Peyer's patch (tissue), 4 donors: ENCODE measurements around the gene B9D2. TPM values are rescaled to one million over a fixed set of nuclear protein-coding genes. Genes with fewer than 3 reads are reported as not detected.

Experiments
- DNase-seq, 3 donors: peaks; one replicate each; pipeline ENCODE4 v3.0.0-alpha.2; 2017 to 2019
- H3K27ac ChIP-seq, 4 donors: fragments of 200-600 bp; sonication (generic); one replicate each; pipeline ENCODE4 v1.5.1; 2016 to 2019
- H3K27me3 ChIP-seq, 2 donors: fragments of 200-600 bp; sonication (generic); one replicate each; pipeline ENCODE4 v1.5.1; 2019
- H3K36me3 ChIP-seq, 3 donors: fragments of 200-600 bp; sonication (generic); one replicate each; pipeline ENCODE4 v1.5.1; 2016 to 2019
- H3K4me1 ChIP-seq, 4 donors: fragments of 200-600 bp; sonication (generic); one replicate each; pipeline ENCODE4 v1.5.1; 2016 to 2019
- H3K4me3 ChIP-seq, 4 donors: fragments of 200-600 bp; sonication (generic); 1 replicate in 3 of 4; 2 replicates in 1 of 4; pipeline ENCODE4 v1.5.1; 2016 to 2019; ENCODE audit warnings: mild to moderate bottlenecking in 1 of 4
- H3K9me3 ChIP-seq, 4 donors: fragments of 200-600 bp; sonication (generic); one replicate each; pipeline ENCODE4 v1.5.1; 2016 to 2019; ENCODE audit warnings: mild to moderate bottlenecking in 1 of 4
- POLR2A ChIP-seq, 2 donors: fragments of 450-650 bp; IDR thresholded peaks; one replicate each; pipeline ENCODE4 v1.5.1; 2017; ENCODE audit warnings: antibody characterized with exemption in 2 of 2, mild to moderate bottlenecking in 2 of 2, moderate library complexity in 2 of 2
- total RNA-seq, 4 donors: library from RNA; depleted of rRNA; stranded (reverse); fragments of >200 nt; gene quantifications; one replicate each; pipeline ENCODE4 v1.1.0, GENCODE V29; 2016
- TF ChIP-seq, protein P1 (sequence below), 6 experiments: fragments of 450-650 bp in 4 of 6; fragments of 200-600 bp in 2 of 6; sonication (generic) in 1 of 6; IDR thresholded peaks; one replicate each; pipeline ENCODE4 v1.5.1; 2017 to 2019; ENCODE audit warnings: antibody characterized with exemption in 6 of 6, mild to moderate bottlenecking in 3 of 6, moderate library complexity in 1 of 6

B9D2 gene
- total RNA-seq, 4 donors from 2014 or later: 3.6 to 6.8 (median 3.8) TPM; not detected in 1

DNA sequence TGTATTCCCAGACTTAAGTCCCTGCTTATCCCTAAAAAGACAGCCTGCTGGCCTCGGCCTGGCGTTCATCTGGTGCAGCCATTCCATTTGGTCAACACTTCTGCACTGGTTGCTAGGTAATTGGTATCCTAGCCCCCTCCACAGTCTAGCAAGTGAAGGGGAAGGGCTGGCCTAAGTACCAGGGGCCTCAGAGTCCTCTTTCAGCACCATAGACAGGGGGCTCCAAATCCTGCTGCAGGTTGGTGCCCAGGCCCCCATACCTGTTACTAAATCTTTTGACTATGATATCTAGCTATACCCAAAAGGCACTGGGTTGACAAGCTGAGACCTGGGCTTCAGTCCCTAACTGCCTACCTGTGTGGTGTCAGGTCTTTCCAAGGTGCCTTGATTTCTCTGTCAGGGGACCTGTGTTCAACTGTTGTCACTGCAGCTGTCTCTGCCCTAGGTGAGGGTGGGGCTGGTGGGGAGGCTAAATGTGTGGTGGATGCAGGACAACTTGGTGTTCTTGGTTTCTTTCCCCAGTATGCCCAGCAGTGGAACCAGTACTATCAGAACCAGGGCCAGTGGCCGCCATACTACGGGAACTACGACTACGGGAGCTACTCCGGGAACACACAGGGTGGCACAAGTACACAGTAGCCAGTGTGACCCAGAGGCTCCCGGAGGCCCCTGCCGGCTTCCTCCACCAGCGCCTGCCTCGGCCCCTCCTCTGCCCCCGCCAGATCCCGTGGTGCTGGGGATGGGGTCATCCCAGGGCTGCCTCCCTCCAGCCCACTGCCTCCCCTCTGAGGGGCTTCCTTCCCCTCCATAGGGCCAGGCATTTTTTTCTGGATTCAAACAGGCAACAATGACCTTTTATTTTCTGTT is 57.8 kb downstream of the B9D2 start:
- Histone ChIP-seq H3K36me3 (peaks cover 0 to 55% (median 0%) of the 10 kb centered on the region in 3 donors), H3K9me3 (no peaks in the 10 kb centered on the region), H3K27ac (peak overlapping the region; percentile 47 to 97 (median 86)), H3K4me1 (peaks cover 0 to 24% (median 23%) of the 10 kb centered on the region in 4 donors), H3K4me3 (no peak overlapping the region), H3K27me3 (no peaks in the 10 kb centered on the region)
- TF ChIP-seq, protein P1, sequence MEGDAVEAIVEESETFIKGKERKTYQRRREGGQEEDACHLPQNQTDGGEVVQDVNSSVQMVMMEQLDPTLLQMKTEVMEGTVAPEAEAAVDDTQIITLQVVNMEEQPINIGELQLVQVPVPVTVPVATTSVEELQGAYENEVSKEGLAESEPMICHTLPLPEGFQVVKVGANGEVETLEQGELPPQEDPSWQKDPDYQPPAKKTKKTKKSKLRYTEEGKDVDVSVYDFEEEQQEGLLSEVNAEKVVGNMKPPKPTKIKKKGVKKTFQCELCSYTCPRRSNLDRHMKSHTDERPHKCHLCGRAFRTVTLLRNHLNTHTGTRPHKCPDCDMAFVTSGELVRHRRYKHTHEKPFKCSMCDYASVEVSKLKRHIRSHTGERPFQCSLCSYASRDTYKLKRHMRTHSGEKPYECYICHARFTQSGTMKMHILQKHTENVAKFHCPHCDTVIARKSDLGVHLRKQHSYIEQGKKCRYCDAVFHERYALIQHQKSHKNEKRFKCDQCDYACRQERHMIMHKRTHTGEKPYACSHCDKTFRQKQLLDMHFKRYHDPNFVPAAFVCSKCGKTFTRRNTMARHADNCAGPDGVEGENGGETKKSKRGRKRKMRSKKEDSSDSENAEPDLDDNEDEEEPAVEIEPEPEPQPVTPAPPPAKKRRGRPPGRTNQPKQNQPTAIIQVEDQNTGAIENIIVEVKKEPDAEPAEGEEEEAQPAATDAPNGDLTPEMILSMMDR (IDR thresholded peaks at IDR 0.05): no peak
- no peak for TF ChIP-seq POLR2A (IDR thresholded peaks at IDR 0.05)
- no peak for DNase-seq

DNA sequence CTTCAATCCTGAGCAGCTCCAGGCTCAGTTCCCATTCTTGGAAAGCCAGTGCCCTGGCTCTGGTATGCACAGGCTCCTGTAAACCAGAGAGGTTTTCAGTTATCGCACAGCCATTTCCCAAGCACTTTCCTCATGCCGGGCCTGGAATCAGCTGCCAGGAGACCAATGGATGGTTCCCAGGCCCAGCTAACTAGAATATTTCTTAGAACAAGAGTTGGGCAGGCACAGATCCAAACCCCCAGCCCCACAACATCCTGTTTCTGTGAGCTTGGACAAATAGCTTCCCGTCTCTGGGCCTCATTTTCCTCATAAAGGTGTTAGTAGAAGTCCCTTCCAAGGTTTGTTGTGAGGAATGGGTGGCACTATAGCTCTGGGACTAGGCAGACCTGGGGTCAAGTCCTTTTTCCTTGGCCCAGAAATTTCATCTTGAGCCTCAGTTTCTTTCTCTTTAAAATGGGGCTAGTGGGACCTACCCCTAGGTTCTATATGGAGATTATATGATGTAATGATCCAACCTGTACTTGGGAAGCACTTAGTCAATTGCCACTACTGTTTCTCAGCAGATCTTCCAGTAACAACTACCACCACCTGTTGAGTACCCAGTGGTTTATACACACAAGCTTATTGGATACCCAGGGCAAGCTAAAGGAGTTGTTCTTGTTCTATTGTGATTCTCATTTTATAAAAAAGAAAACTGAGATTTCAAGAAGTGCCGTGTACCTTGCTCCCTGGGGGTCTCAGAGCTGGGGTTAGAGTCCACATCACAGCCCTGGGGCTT is 59.1 kb downstream of the B9D2 start:
- Histone ChIP-seq H3K36me3 (peaks cover 0 to 67% (median 0%) of the 10 kb centered on the region in 3 donors), H3K4me1 (peaks cover 0 to 26% (median 23%) of the 10 kb centered on the region in 4 donors), H3K9me3 (no peaks in the 10 kb centered on the region), H3K27me3 (no peaks in the 10 kb centered on the region), H3K27ac (peak overlapping the region in 3 of 4 donors; percentile 60 to 93 (median 82)), H3K4me3 (no peak overlapping the region)
- no peak for TF ChIP-seq POLR2A (IDR thresholded peaks at IDR 0.05)
- TF ChIP-seq, protein P1 (IDR thresholded peaks at IDR 0.05): no peak
- peak in 1 of 3 donors; percentile 37 for DNase-seq

Other genes starting within 250 kb of the B9D2 start
- gene CYP2F1, start 249.7 kb downstream of the B9D2 start, total RNA-seq: not detected
- gene CYP2S1, start 170.9 kb downstream of the B9D2 start, total RNA-seq: 100 to 1,000 TPM in 1 of 4 donors, 10 to 100 TPM in 2, 1 to 10 TPM in 1; 4.1 to 147 (median 67.1) TPM
- 10 to 100 TPM in 3 of 4 donors, 1 to 10 TPM in 1; 7.2 to 46.2 (median 24.2) TPM for gene AXL, start 144.9 kb downstream of the B9D2 start, total RNA-seq
- 100 to 1,000 TPM; 123 to 244 (median 167) TPM for gene HNRNPUL1, start 99.8 kb downstream of the B9D2 start, total RNA-seq
- gene CCDC97, start 54.0 kb downstream of the B9D2 start, total RNA-seq: 10 to 100 TPM; 17.9 to 33.0 (median 29.6) TPM
- gene TGFB1, start 10.2 kb downstream of the B9D2 start, total RNA-seq: 10 to 100 TPM in 3 of 4 donors, 1 to 10 TPM in 1; 6.8 to 80.9 (median 22.9) TPM
- 10 to 100 TPM in 2 of 4 donors, 1 to 10 TPM in 2; 8.3 to 19.6 (median 11.0) TPM for gene TMEM91, start 12.4 kb upstream of the B9D2 start, total RNA-seq
- gene EXOSC5, start 33.2 kb upstream of the B9D2 start, total RNA-seq: 10 to 100 TPM in 2 of 4 donors, 1 to 10 TPM in 2; 5.4 to 12.4 (median 10.0) TPM
- 10 to 100 TPM; 23.9 to 41.7 (median 30.7) TPM for gene BCKDHA, start 33.7 kb upstream of the B9D2 start, total RNA-seq
- gene B3GNT8, start 63.2 kb upstream of the B9D2 start, total RNA-seq: 10 to 100 TPM; 15.7 to 98.4 (median 62.8) TPM
- 10 to 100 TPM; 41.3 to 62.0 (median 48.3) TPM for gene DMAC2, start 75.8 kb upstream of the B9D2 start, total RNA-seq
- gene ERICH4, start 79.0 kb upstream of the B9D2 start, total RNA-seq: 10 to 100 TPM; 17.3 to 49.0 (median 22.3) TPM
- 1 to 10 TPM in 3 of 4 donors, not detected in 1; 1.7 to 9.9 (median 2.5) TPM for gene CEACAM21, start 212.0 kb upstream of the B9D2 start, total RNA-seq